GM18498 (cell line): ENCODE results near the gene LPAR6.
A peak's percentile ranks its signal among the peaks of the same experiment; 100 is the strongest.

Experiments used
- ATAC-seq: cut with Tn5 transposase; IDR thresholded peaks from one replicate; pipeline ENCODE4 v1.9.1; 2021; ENCODE audit warnings: mild to moderate bottlenecking, moderate library complexity; ENCODE audit not compliant: unreplicated experiment

The LPAR6 gene

GRCh38 chr13:48415516-48415915, 2.6 kb upstream of the LPAR6 start:
- ATAC-seq = no peak

GRCh38 chr13:48414501-48414900, 1.6 kb upstream of the LPAR6 start:
- no peak for ATAC-seq

GRCh38 chr13:48411841-48412531, 927 bp downstream of the LPAR6 start:
- ATAC-seq = no peak

DNA sequence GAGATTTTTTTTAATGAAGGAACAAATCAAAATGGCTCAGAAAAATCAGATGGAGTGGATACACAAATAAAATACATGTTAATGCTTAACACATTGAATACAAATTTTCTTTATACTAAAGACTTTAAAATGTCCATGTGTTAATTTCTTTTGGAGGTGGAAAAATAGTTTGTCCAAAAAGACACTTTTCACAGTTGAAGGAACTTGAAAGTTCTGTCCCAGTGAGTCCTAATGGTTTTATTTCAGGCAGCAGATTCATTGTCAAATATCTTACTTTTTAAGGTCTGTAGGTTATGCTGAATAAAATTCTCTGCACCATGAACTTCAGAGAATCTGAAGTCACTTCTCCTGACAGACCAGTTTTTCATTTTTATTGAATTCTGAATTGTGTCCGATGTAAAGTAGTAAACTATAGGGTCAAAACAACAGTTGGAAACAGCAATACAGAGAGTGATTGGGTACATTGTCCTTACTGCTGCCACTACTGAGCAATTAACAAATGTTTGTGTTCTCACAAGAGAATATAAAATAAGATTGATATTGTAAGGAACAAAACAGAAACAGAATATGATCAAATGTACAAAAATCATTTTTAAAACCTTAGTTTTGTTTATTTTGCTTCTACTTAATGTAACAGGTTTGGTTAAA, 1.6 kb downstream of the LPAR6 start:
- no peak for ATAC-seq

- no peak for ATAC-seq
These were observed 2.7 kb downstream of the LPAR6 start for GRCh38 chr13:48410199-48410598.

GRCh38 chr13:48405875-48406274, 7.0 kb downstream of the LPAR6 start:
- no peak for ATAC-seq

DNA sequence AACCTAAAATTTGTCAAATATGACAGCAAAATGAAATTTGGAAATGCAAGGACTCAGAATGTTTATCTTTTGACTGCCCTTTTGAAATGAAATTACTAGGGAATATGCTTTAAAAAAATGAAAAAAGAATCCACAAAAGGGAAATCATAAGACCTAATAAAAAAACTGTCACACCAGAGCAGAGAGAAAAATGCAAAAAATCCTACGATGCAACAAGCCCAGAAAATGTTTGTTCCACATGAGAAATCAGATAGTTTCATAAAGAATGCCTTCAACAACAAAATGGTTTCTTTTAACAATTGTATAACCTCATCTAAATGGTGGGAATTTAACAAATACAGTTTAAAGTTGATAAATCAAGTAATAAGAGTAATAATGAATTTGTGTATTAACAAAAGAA, 8.0 kb downstream of the LPAR6 start:
- ATAC-seq = no peak

DNA sequence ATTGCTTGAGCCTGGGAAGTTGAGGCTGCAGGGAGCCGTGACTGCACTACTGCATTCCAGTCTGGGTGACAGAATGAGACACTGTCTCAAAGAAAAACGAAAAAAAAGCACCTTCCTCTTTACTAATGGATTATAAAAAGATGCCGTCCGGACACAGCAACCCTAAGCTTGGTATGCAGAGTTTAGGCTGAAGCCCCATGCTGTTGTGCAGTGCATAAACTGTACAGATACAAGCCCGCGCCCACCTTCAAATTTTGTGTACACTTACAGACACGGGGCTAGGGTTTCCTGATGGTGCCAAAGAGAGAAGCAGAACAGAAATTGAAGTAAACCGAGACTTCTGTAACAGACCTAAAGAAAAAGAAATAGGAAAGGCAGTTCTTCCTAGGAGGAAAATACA, 9.0 kb downstream of the LPAR6 start:
- ATAC-seq = no peak

GRCh38 chr13:48403151-48403631, 9.7 kb downstream of the LPAR6 start:
- ATAC-seq = peak; percentile 77

- no peak for ATAC-seq
These were observed 10.5 kb downstream of the LPAR6 start for GRCh38 chr13:48402325-48402932.

DNA sequence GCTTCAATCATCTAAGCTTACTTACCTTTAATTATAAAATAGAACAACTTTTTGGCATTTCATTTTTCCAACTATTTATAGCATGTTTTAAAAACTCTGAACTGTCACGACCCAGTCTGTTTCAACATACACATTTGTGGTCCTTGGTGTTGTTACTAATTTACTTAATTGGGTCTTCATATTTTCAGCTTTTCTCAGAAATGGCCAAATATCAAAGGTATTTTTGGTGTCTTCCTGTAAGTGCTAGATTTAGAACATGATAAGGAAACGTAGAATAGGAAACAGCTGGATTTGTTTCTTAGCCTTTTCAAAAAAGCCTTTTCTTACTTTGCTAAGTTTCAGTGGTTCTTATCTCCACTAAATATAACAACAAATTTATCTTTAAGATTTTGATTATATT, 11.4 kb downstream of the LPAR6 start:
- ATAC-seq = no peak

DNA sequence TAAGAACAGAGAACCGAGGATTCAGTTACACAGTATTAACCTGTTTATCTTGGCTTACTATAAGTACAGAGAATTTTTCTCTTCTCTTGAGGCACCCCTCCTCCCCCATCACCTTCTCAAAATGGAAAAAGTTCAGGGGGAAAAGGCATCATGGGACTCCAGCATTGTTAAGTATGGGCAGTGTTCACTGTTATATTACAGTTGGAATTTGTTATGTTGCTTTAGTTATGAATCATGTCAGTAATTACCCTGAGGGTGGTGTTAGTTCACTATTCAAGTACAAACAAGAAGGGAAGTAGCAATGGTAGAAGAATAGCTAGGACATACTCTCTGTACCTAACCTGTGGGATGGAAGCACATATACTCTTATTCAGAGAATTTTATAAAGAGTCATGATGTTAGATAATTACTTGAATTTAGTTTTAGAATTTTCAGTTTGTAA, 12.0 kb downstream of the LPAR6 start:
- peak; percentile 40 for ATAC-seq

- no peak for ATAC-seq
These were observed 12.7 kb downstream of the LPAR6 start for GRCh38 chr13:48400090-48400694.

DNA sequence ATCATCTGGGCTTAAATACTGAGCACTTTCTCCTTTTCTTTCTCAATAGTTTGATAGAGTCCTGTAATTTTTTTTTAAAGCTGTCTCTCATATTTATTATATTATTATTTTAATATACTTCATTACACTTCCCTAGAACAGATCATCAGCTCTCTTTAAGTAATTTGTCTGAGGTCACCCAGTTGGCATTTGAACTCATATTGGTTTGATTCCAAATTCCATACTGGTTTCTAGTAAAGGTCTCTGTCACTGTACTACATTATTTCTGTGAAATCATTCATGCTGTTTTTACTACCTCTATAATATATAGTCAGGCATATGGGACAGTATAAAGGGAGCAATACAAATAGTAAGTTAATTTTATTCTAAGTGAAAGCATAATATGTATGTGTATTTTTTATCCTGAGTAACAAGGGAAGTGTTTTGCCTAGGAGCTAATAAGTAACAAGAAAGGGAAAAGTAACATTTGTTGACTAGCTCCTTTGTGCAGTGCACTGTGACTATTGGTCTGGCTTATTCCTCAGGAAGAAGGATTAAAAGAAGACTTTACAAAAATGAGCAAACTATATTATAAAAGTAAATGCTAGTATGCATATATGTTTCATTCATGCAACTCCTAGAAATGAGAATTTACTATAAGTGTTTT, 14.3 kb downstream of the LPAR6 start:
- ATAC-seq = no peak

- no peak for ATAC-seq
These were observed 15.2 kb downstream of the LPAR6 start for GRCh38 chr13:48397744-48398143.

GRCh38 chr13:48393698-48394085, 19.2 kb downstream of the LPAR6 start:
- ATAC-seq = no peak

GRCh38 chr13:48393030-48393697, 19.7 kb downstream of the LPAR6 start:
- ATAC-seq = no peak

DNA sequence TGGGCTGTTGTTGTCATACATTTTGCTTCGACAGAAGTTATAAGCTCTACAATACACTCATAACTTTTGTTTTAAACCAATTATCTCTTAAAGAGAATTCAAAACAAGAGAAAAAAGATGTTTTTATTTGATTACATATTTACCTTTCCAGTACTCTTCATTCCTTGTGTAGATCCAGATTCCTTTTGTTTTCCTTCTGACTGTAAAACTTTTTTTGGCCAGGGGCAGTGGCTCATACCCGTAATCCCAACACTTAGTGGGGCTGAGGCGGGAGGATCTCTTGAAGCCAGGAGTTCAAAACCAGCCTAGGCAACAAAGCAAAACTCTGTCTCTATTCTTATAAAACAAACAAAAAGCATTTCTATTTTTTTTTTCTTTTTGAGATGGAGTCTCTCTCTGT, 21.7 kb downstream of the LPAR6 start:
- ATAC-seq = no peak

GRCh38 chr13:48386816-48387215, 26.1 kb downstream of the LPAR6 start:
- ATAC-seq = no peak

DNA sequence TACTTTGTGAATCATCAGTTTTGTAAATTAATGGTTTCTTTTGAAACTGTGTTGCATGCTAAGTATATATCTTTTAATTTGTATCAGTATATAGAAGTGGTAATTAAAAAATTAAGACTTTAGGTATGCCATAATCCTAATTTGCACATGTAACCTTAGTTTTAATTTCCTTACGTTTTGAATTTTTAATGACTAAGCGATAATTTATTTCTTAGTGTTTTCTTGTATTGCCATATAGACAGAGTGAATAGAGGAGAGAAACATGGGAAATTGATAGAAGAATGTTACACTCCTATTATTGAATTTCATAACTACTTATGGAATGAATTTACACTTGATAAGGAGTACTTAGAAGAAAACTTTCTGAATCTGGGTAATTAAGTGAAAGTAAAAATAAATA, 29.5 kb downstream of the LPAR6 start:
- no peak for ATAC-seq

DNA sequence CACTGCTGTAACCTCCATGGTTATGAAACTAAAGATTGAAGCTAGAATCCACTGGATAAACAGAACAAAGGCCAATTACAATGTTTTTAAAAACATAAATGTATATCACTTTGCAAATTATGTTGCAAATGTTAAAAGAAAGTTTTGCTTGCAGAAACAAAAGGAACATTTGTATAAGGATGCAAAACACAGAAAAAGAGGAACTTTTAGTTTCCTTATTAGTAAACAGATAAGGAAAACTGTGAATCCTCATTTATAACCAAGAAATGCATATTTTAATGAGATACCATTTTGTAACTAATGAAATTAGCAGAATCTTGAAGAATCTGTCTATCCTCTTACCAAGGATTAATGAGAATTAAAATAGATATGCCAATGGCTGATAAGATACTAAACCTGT, 32.3 kb downstream of the LPAR6 start:
- no peak for ATAC-seq
